H9 (cell line): ENCODE measurements around the gene CD47. TPM values are rescaled to one million over a fixed set of nuclear protein-coding genes. Genes with fewer than 3 reads are reported as not detected.

Source experiments
- DNase-seq: peaks from one replicate; pipeline ENCODE4 v3.0.0-alpha.2; 2017
- H2AFZ ChIP-seq: one replicate; pipeline ENCODE4 v1.6.1; 2013; ENCODE audit warnings: mild to moderate bottlenecking, low read length, control low read depth, moderate library complexity
- H2AK5ac ChIP-seq: 2 replicates; pipeline ENCODE4 v1.6.1; 2013; ENCODE audit warnings: low read length, control low read depth, mixed read lengths; ENCODE audit not compliant: insufficient read length
- H2BK120ac ChIP-seq: one replicate; pipeline ENCODE4 v1.6.1; 2013; ENCODE audit warnings: low read depth, mild to moderate bottlenecking, low read length, control low read depth, inconsistent platforms; ENCODE audit not compliant: poor library complexity, severe bottlenecking
- H2BK12ac ChIP-seq: 2 replicates; pipeline ENCODE4 v1.6.1; 2013; ENCODE audit warnings: low read length, control low read depth, mixed read lengths, low read depth; ENCODE audit not compliant: insufficient read length
- H2BK15ac ChIP-seq: 2 replicates; pipeline ENCODE4 v1.6.1; 2013; ENCODE audit warnings: low read depth, low read length, control low read depth
- H2BK20ac ChIP-seq: one replicate; pipeline ENCODE4 v1.6.1; 2013; ENCODE audit warnings: low read depth, mild to moderate bottlenecking, low read length, control low read depth, inconsistent platforms; ENCODE audit not compliant: poor library complexity, severe bottlenecking
- H2BK5ac ChIP-seq: 2 replicates; pipeline ENCODE4 v1.6.1; 2013; ENCODE audit warnings: low read length, control low read depth, mixed read lengths; ENCODE audit not compliant: insufficient read length
- H3K14ac ChIP-seq: 2 replicates; pipeline ENCODE4 v1.6.1; 2013; ENCODE audit warnings: low read length, control low read depth; ENCODE audit not compliant: insufficient read depth
- H3K18ac ChIP-seq: 2 replicates; pipeline ENCODE4 v1.6.1; 2013; ENCODE audit warnings: low read depth, mild to moderate bottlenecking, mixed read lengths, low read length, control low read depth; ENCODE audit not compliant: insufficient read length
- H3K23ac ChIP-seq: 2 replicates; pipeline ENCODE4 v1.6.1; 2013; ENCODE audit warnings: low read length, control low read depth, mixed read lengths, low read depth; ENCODE audit not compliant: insufficient read length
- H3K23me2 ChIP-seq: 2 replicates; pipeline ENCODE4 v1.6.1; 2013; ENCODE audit warnings: low read depth, mild to moderate bottlenecking, mixed read lengths, low read length, control low read depth; ENCODE audit not compliant: insufficient read length, poor library complexity, severe bottlenecking
- H3K27ac ChIP-seq: 2 replicates; pipeline ENCODE4 v1.5.1; 2013; ENCODE audit warnings: low read length, control low read depth, mixed read lengths, low read depth; ENCODE audit not compliant: insufficient read length
- H3K27me3 ChIP-seq: 2 replicates; pipeline ENCODE4 v1.6.1; 2013; ENCODE audit warnings: low read length, control low read depth, inconsistent platforms; ENCODE audit not compliant: insufficient read depth
- H3K4ac ChIP-seq: 2 replicates; pipeline ENCODE4 v1.6.1; 2013; ENCODE audit warnings: low read depth, mild to moderate bottlenecking, control low read depth, inconsistent platforms, low read length, moderate library complexity
- H3K4me1 ChIP-seq: 2 replicates; pipeline ENCODE4 v1.6.1; 2013; ENCODE audit warnings: low read length, control low read depth, inconsistent platforms; ENCODE audit not compliant: insufficient read depth
- H3K4me2 ChIP-seq: 2 replicates; pipeline ENCODE4 v1.6.1; 2013; ENCODE audit warnings: low read length, control low read depth, mixed read lengths; ENCODE audit not compliant: insufficient read length, insufficient read depth
- H3K56ac ChIP-seq: 2 replicates; pipeline ENCODE4 v1.6.1; 2013; ENCODE audit warnings: low read depth, mild to moderate bottlenecking, mixed read lengths, low read length, control low read depth; ENCODE audit not compliant: insufficient read length
- H3K79me1 ChIP-seq: 2 replicates; pipeline ENCODE4 v1.6.1; 2013; ENCODE audit warnings: low read depth, mild to moderate bottlenecking, moderate library complexity, low read length, control low read depth, inconsistent platforms; ENCODE audit not compliant: insufficient read depth, poor library complexity, severe bottlenecking
- H3K79me2 ChIP-seq: 2 replicates; pipeline ENCODE4 v1.6.1; 2013; ENCODE audit warnings: low read length, control low read depth, inconsistent platforms; ENCODE audit not compliant: insufficient read depth
- H3K9ac ChIP-seq: 2 replicates; pipeline ENCODE4 v1.6.1; 2013; ENCODE audit warnings: low read length, control low read depth, mixed read lengths; ENCODE audit not compliant: insufficient read length; ENCODE audit errors: extremely low read depth
- H3K9me3 ChIP-seq: one replicate; pipeline ENCODE4 v1.6.1; 2013; ENCODE audit warnings: low read depth, low read length, inconsistent platforms; ENCODE audit not compliant: control insufficient read depth
- H3T11ph ChIP-seq: one replicate; pipeline ENCODE4 v1.6.1; 2013; ENCODE audit warnings: mild to moderate bottlenecking, low read length, control low read depth, inconsistent platforms
- H4K20me1 ChIP-seq: one replicate; pipeline ENCODE4 v1.6.1; 2013; ENCODE audit not compliant: control insufficient read depth, insufficient read length, insufficient read depth
- H4K5ac ChIP-seq: 2 replicates; pipeline ENCODE4 v1.6.1; 2013; ENCODE audit warnings: low read depth, mild to moderate bottlenecking, mixed read lengths, low read length, control low read depth; ENCODE audit not compliant: insufficient read length
- H4K8ac ChIP-seq: replicated peaks from 2 replicates; pipeline ENCODE4 v1.6.1; 2013; ENCODE audit warnings: low read length, control low read depth, mixed read lengths, low read depth; ENCODE audit not compliant: insufficient read length
- H4K91ac ChIP-seq: 2 replicates; pipeline ENCODE4 v1.6.1; 2013; ENCODE audit warnings: low read depth, mild to moderate bottlenecking, moderate library complexity, mixed read lengths, low read length, control low read depth; ENCODE audit not compliant: insufficient read length
- H3K27ac Mint-ChIP-seq, 3 experiments: 2 replicates in 2 of 3; 3 replicates in 1 of 3; pipeline ENCODE4 v1.8.0; 2020 to 2021; ENCODE audit warnings: mixed read lengths in 3 of 3, mild to moderate bottlenecking in 1 of 3, moderate library complexity in 1 of 3
- H3K27me3 Mint-ChIP-seq: 2 replicates; pipeline ENCODE4 v1.8.0; 2021; ENCODE audit warnings: low read depth, mild to moderate bottlenecking, moderate library complexity, mixed read lengths
- H3K36me3 Mint-ChIP-seq, 3 experiments: 2 replicates in 2 of 3; 3 replicates in 1 of 3; pipeline ENCODE4 v1.8.0; 2020 to 2021; ENCODE audit warnings: low read depth in 3 of 3, mixed read lengths in 3 of 3; ENCODE audit not compliant: insufficient read depth in 1 of 3
- H3K4me1 Mint-ChIP-seq, 2 experiments: 2 replicates each; pipeline ENCODE4 v1.8.0; 2020; ENCODE audit warnings: mixed read lengths in 2 of 2
- H3K4me3 Mint-ChIP-seq, 2 experiments: 2 replicates in 1 of 2; 3 replicates in 1 of 2; pipeline ENCODE4 v1.8.0; 2020 to 2021; ENCODE audit warnings: mild to moderate bottlenecking in 2 of 2, mixed read lengths in 2 of 2, moderate library complexity in 1 of 2
- H3K9me3 Mint-ChIP-seq, 2 experiments: 2 replicates in 1 of 2; 3 replicates in 1 of 2; pipeline ENCODE4 v1.8.0; 2020; ENCODE audit warnings: mild to moderate bottlenecking in 2 of 2, mixed read lengths in 2 of 2, moderate library complexity in 1 of 2
- total RNA-seq: library from RNA; stranded (reverse); gene quantifications from 2 replicates; pipeline ENCODE4 v1.2.1, GENCODE V29; 2021
- TF ChIP-seq, protein P1 (sequence below): fragments of 200-600 bp; sonication (generic); conservative IDR thresholded peaks from 3 replicates; pipeline ENCODE4 v1.8.0; 2021; ENCODE audit warnings: antibody characterized with exemption, mild to moderate bottlenecking

CD47 gene
- total RNA-seq, 1 experiment from 2014 or later: 15.4 TPM

DNA sequence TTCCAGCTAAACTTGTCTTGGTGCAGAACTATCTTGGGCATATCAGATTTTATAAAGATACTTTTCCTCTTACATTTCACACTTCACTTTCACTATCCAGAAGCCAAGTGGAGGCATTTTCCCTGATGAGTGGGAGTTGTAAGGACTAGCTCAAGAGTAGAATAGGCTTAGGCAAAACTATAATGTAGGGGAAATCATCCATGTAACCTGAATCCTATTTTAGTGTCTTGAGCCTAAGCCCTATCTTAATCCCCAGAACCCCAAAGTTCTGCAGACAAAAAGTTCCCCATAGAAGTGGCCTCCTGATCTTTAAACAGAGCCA, 42.2 kb upstream of the CD47 start:
- H2BK20ac ChIP-seq: no peak overlapping the region
- no peak overlapping the region for H3K4ac ChIP-seq
- H3K27ac ChIP-seq: no peak overlapping the region
- Mint-ChIP-seq H3K9me3 (no peaks in the 10 kb centered on the region), H3K4me1 (peaks cover 4 to 11% of the 10 kb centered on the region in 2 experiments), H3K4me3 (no peak overlapping the region), H3K27ac (no peak overlapping the region), H3K36me3 (no peaks in the 10 kb centered on the region), H3K27me3 (no peaks in the 10 kb centered on the region)
- no peak overlapping the region for H2BK120ac ChIP-seq
- H3T11ph ChIP-seq: no peak overlapping the region
- no peak overlapping the region for H4K8ac ChIP-seq
- no peaks in the 10 kb centered on the region for H4K20me1 ChIP-seq
- H3K4me1 ChIP-seq: no peaks in the 10 kb centered on the region
- H3K56ac ChIP-seq: no peak overlapping the region
- H3K27me3 ChIP-seq: no peaks in the 10 kb centered on the region
- no peaks in the 10 kb centered on the region for H3K23me2 ChIP-seq
- H3K79me2 ChIP-seq: no peaks in the 10 kb centered on the region
- no peak overlapping the region for H2BK12ac ChIP-seq
- no peak overlapping the region for H3K23ac ChIP-seq
- no peak overlapping the region for H2BK5ac ChIP-seq
- no peak overlapping the region for H3K4me2 ChIP-seq
- H4K91ac ChIP-seq: no peak overlapping the region
- no peak overlapping the region for H2AFZ ChIP-seq
- H3K79me1 ChIP-seq: no peaks in the 10 kb centered on the region
- no peak overlapping the region for H2BK15ac ChIP-seq
- no peak overlapping the region for H4K5ac ChIP-seq
- TF ChIP-seq, protein P1, sequence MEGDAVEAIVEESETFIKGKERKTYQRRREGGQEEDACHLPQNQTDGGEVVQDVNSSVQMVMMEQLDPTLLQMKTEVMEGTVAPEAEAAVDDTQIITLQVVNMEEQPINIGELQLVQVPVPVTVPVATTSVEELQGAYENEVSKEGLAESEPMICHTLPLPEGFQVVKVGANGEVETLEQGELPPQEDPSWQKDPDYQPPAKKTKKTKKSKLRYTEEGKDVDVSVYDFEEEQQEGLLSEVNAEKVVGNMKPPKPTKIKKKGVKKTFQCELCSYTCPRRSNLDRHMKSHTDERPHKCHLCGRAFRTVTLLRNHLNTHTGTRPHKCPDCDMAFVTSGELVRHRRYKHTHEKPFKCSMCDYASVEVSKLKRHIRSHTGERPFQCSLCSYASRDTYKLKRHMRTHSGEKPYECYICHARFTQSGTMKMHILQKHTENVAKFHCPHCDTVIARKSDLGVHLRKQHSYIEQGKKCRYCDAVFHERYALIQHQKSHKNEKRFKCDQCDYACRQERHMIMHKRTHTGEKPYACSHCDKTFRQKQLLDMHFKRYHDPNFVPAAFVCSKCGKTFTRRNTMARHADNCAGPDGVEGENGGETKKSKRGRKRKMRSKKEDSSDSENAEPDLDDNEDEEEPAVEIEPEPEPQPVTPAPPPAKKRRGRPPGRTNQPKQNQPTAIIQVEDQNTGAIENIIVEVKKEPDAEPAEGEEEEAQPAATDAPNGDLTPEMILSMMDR: no peak
- DNase-seq: no peak
- no peaks in the 10 kb centered on the region for H3K9me3 ChIP-seq
- H2AK5ac ChIP-seq: no peak overlapping the region
- no peak overlapping the region for H3K9ac ChIP-seq
- H3K14ac ChIP-seq: no peak overlapping the region
- H3K18ac ChIP-seq: no peak overlapping the region
